Renal cortex interstitium (tissue), 11 donors: ENCODE measurements around the gene ZBTB45. TPM values are rescaled to one million over a fixed set of nuclear protein-coding genes. Genes with fewer than 3 reads are reported as not detected.

ENCODE experiments used
- DNase-seq, 11 donors: peaks; one replicate each; pipeline ENCODE4 v3.0.0-alpha.2; 2013; ENCODE audit warnings: low read depth in 9 of 11, low spot score in 4 of 11; ENCODE audit errors: extremely low read depth in 1 of 11
- polyA plus RNA-seq, 3 donors: library from polyadenylated mRNA; unstranded; fragments of 120-200 nt; gene quantifications; one replicate each; pipeline ENCODE4 v1.2.1, GENCODE V29; 2013; ENCODE audit not compliant: insufficient read length in 3 of 3

ZBTB45 gene
- polyA plus RNA-seq, 3 donors, result 8.7 to 15.0 (median 14.4) TPM

- no peak for DNase-seq
Measured at GRCh38 chr19:58468216-58468839, 51.3 kb downstream of the ZBTB45 start.

DNA sequence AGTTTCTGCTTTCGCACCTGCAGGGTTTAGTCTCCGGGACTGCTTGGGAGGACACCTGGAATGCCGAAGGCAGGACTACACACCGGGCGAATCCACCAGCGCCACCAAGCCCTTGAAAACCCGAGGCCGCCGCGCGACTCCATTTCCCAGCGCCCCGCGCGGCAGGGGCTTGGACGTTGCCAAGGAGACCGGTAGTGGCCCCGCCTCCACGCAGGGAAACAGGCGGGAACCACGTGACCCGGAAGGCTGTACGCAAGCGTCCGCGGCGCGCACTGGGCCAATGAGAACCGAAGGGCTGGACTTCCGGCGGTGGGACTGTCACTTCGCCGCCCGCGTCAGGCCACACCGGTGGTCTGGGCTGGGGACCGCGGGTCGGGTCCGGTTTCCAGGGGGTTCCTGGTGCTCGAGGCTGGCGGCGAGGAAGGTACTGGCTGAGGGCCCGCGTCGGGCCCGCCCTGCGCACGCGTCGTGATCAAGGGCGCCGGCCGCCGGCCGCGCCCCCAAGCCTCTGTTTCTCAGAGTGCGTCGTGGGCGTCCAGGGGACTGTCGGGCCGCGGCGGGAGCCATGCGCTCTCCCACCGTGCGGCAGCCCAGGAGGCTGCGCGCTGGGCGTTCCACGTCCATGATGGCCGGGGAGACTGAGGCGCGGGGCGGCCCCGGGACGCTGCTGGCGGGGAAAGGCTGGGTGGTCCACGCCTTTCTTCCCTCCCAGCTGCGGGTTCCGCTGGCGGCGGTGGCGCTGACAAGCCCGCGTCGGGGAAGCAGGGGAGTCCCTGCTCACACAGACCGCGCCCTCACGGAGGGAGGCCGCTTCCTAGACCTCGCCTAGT lies 52.6 kb downstream of the ZBTB45 start, which contains the start of gene ZNF324:
Gene ZNF324, plus strand, starts transcription at position 321 of the 830 bp plus-strand sequence. CDS start 2,106 bp downstream, outside the sequence.
- DNase-seq, result peak; percentile 90 to 98 (median 96)

- peak in 1 of 11 donors; percentile 10 for DNase-seq
Measured at GRCh38 chr19:58466089-58466759, 53.4 kb downstream of the ZBTB45 start.

Other genes starting within 250 kb of the ZBTB45 start
- gene ZNF8, start 240.9 kb downstream of the ZBTB45 start, polyA plus RNA-seq, result 1 to 10 TPM; 7.3 to 8.7 (median 7.6) TPM
- 10 to 100 TPM; 46.6 to 58.0 (median 53.8) TPM for gene ERVK3-1, start 214.4 kb downstream of the ZBTB45 start, polyA plus RNA-seq
- gene ZSCAN22, start 192.8 kb downstream of the ZBTB45 start, polyA plus RNA-seq, result 1 to 10 TPM; 3.6 to 3.8 (median 3.6) TPM
- gene A1BG, start 166.3 kb downstream of the ZBTB45 start, polyA plus RNA-seq, result 1 to 10 TPM in 2 of 3 donors, under 1 TPM in 1; 0.45 to 2.0 (median 1.5) TPM
- 1 to 10 TPM; 3.7 to 6.2 (median 5.2) TPM for gene ZNF497, start 157.1 kb downstream of the ZBTB45 start, polyA plus RNA-seq
- 1 to 10 TPM; 3.3 to 6.0 (median 4.5) TPM for gene ZNF837, start 138.8 kb downstream of the ZBTB45 start, polyA plus RNA-seq
- gene RPS5, start 132.5 kb downstream of the ZBTB45 start, polyA plus RNA-seq, result 1,000 to 10,000 TPM in 2 of 3 donors, 100 to 1,000 TPM in 1; 862 to 1,069 (median 1,060) TPM
- not detected for gene RNF225, start 124.2 kb downstream of the ZBTB45 start, polyA plus RNA-seq
- 10 to 100 TPM; 13.3 to 15.0 (median 13.3) TPM for gene ZNF584, start 111.2 kb downstream of the ZBTB45 start, polyA plus RNA-seq
- gene ZNF132, start 79.7 kb downstream of the ZBTB45 start, polyA plus RNA-seq, result 10 to 100 TPM; 14.0 to 17.0 (median 14.1) TPM
- gene ZNF324B, start 68.2 kb downstream of the ZBTB45 start, polyA plus RNA-seq, result 1 to 10 TPM; 5.2 to 7.4 (median 7.3) TPM
- 10 to 100 TPM in 2 of 3 donors, 1 to 10 TPM in 1; 7.3 to 11.5 (median 10.6) TPM for gene ZNF324, start 52.7 kb downstream of the ZBTB45 start, polyA plus RNA-seq
- 10 to 100 TPM; 11.7 to 19.5 (median 17.7) TPM for gene ZNF446, start 43.5 kb downstream of the ZBTB45 start, polyA plus RNA-seq
- gene SLC27A5, start 7.8 kb downstream of the ZBTB45 start, polyA plus RNA-seq, result 10 to 100 TPM in 2 of 3 donors, 1 to 10 TPM in 1; 7.8 to 13.4 (median 11.5) TPM
- gene TRIM28, start 24.3 kb upstream of the ZBTB45 start, polyA plus RNA-seq, result 100 to 1,000 TPM; 672 to 838 (median 719) TPM
- 100 to 1,000 TPM; 108 to 132 (median 128) TPM for gene CHMP2A, start 35.3 kb upstream of the ZBTB45 start, polyA plus RNA-seq
- gene UBE2M, start 38.8 kb upstream of the ZBTB45 start, polyA plus RNA-seq, result 100 to 1,000 TPM in 1 of 3 donors, 10 to 100 TPM in 2; 87.9 to 107 (median 91.5) TPM
- gene MZF1, start 53.5 kb upstream of the ZBTB45 start, polyA plus RNA-seq, result 10 to 100 TPM; 27.6 to 65.3 (median 34.1) TPM